K562 (cell line): Measurements from ENCODE around the gene CDKN2D. TPM values are rescaled to one million over a fixed set of nuclear protein-coding genes. Genes with fewer than 3 reads are reported as not detected.

Experiments used
- ATAC-seq: fragments of 200-7000 bp; cut with Tn5 transposase; 3 replicates; pipeline ENCODE4 v1.9.1; 2020; ENCODE audit warnings: moderate library complexity
- BruUV-seq: library from RNA; stranded (reverse); fragments of 400-500 nt; replicated peaks from 2 replicates; lab custom pipeline; 2021; lab: Mats Ljungman, UMichigan
- CTCF ChIA-PET: fragments of 300-600 bp; formaldehyde crosslinking; extraction: SDS; loops from one replicate; lab custom pipeline; 2021; ENCODE audit warnings: low intra/inter-chr PET ratio; lab: Yijun Ruan, JAX
- POLR2A ChIA-PET: fragments of 300-600, 350-650 bp; sonication (Branson Sonifier 250); formaldehyde crosslinking; extraction: SDS; loops from one replicate; lab custom pipeline; 2021; ENCODE audit warnings: antibody characterized with exemption, inconsistent platforms; lab: Yijun Ruan, JAX
- DNase-seq, 4 experiments: peaks; one replicate each; pipeline versions ENCODE4 v3.0.0 to v3.0.0-alpha.2; 2011 to 2018; ENCODE audit warnings: low spot score in 3 of 4, mixed read lengths in 3 of 4; ENCODE audit errors: extremely low read depth in 1 of 4
- FAIRE-seq: peaks from 2 replicates; lab custom pipeline; 2011; peaks lifted over from hg19 to GRCh38; lab: Jason Lieb, UNC
- H2AFZ ChIP-seq: 2 replicates; pipeline ENCODE4 v1.6.0; 2011; ENCODE audit warnings: low read depth, low read length, control low read depth, inconsistent platforms
- H3K27ac ChIP-seq: fragments of 200-600 bp; 3 replicates; pipeline ENCODE4 v1.8.0; 2011; ENCODE audit warnings: low read depth, mild to moderate bottlenecking, control low read depth, inconsistent platforms, low read length, moderate library complexity, mixed read lengths; ENCODE audit errors: extremely low read depth
- H3K27me3 ChIP-seq, 2 experiments: fragments of 300-600 bp in 1 of 2; 2 replicates in 1 of 2; 3 replicates in 1 of 2; pipeline versions ENCODE4 v1.6.0 to v1.8.0; 2011; ENCODE audit warnings: inconsistent platforms in 2 of 2, low read length in 2 of 2, mild to moderate bottlenecking in 1 of 2, mixed read lengths in 1 of 2, moderate library complexity in 1 of 2; ENCODE audit not compliant: control insufficient read depth in 2 of 2, insufficient read depth in 2 of 2
- H3K36me3 ChIP-seq: fragments of 300-600 bp; 3 replicates; pipeline ENCODE4 v1.8.0; 2011; ENCODE audit warnings: mild to moderate bottlenecking, low read length, inconsistent platforms; ENCODE audit not compliant: control insufficient read depth, insufficient read depth
- H3K4me1 ChIP-seq, 2 experiments: fragments of 200-600 bp in 1 of 2; replicated peaks in 1 of 2; 2 replicates in 1 of 2; 3 replicates in 1 of 2; pipeline versions ENCODE4 v1.5.1 to v1.8.0; 2011; ENCODE audit warnings: inconsistent platforms in 2 of 2, low read length in 2 of 2, mild to moderate bottlenecking in 1 of 2, mixed read lengths in 1 of 2, moderate library complexity in 1 of 2; ENCODE audit not compliant: control insufficient read depth in 2 of 2, insufficient read depth in 2 of 2
- H3K4me2 ChIP-seq: 2 replicates; pipeline ENCODE4 v1.6.1; 2011; ENCODE audit warnings: low read length, control low read depth, inconsistent platforms, mixed read lengths; ENCODE audit not compliant: insufficient read depth
- H3K4me3 ChIP-seq: fragments of 200-600 bp; sonication (generic), shearing (Covaris generic); 2 replicates; pipeline ENCODE4 v1.5.1; 2016; ENCODE audit warnings: control low read depth, inconsistent platforms
- H3K79me2 ChIP-seq: fragments of 200-600 bp; 3 replicates; pipeline ENCODE4 v1.8.0; 2011; ENCODE audit warnings: low read length, inconsistent platforms; ENCODE audit not compliant: control insufficient read depth, insufficient read depth
- H3K9ac ChIP-seq, 2 experiments: 2 replicates each; pipeline versions ENCODE4 v1.6.0 to v1.6.1; 2011; ENCODE audit warnings: low read depth in 2 of 2, low read length in 2 of 2, control low read depth in 1 of 2, inconsistent platforms in 1 of 2, mild to moderate bottlenecking in 1 of 2, mixed read lengths in 1 of 2; ENCODE audit not compliant: insufficient read depth in 1 of 2
- H3K9me1 ChIP-seq: one replicate; pipeline ENCODE4 v1.6.0; 2011; ENCODE audit warnings: inconsistent platforms, mild to moderate bottlenecking, low read length, moderate library complexity; ENCODE audit not compliant: control insufficient read depth, insufficient read depth
- H3K9me3 ChIP-seq: replicated peaks from 2 replicates; pipeline ENCODE4 v1.5.1; 2011; ENCODE audit warnings: low read depth, low read length, inconsistent platforms; ENCODE audit not compliant: control insufficient read depth, insufficient read depth
- H4K20me1 ChIP-seq: replicated peaks from 2 replicates; pipeline ENCODE4 v1.6.1; 2011; ENCODE audit warnings: low read length, inconsistent platforms, mixed read lengths; ENCODE audit not compliant: control insufficient read depth, insufficient read depth
- BRD9 ChIP-seq: fragments of 450-650 bp; IDR thresholded peaks from 2 replicates; pipeline ENCODE4 v1.6.1; 2018; ENCODE audit warnings: low read depth; ENCODE audit not compliant: partially characterized antibody
- HDGF ChIP-seq: fragments of 450-650 bp; IDR thresholded peaks from 2 replicates; pipeline ENCODE4 v1.6.1; 2016
- KDM5B ChIP-seq: fragments of 200-600 bp; sonication (generic); IDR thresholded peaks from 2 replicates; pipeline ENCODE4 v1.6.1; 2012; ENCODE audit warnings: low read depth, mild to moderate bottlenecking, moderate library complexity, low read length, control low read depth, inconsistent platforms; ENCODE audit not compliant: insufficient replicate concordance
- KLF16 ChIP-seq: IDR thresholded peaks from 2 replicates; pipeline ENCODE4 v1.6.1; 2016; ENCODE audit warnings: antibody characterized with exemption
- TAF9B ChIP-seq: fragments of 450-650 bp; IDR thresholded peaks from 2 replicates; pipeline ENCODE4 v1.6.1; 2018; ENCODE audit warnings: mild to moderate bottlenecking; ENCODE audit not compliant: partially characterized antibody
- TBP ChIP-seq: optimal IDR thresholded peaks from 2 replicates; pipeline ENCODE3; 2011; ENCODE audit warnings: low read depth, low read length, improper control_type of control experiment
- ZFX ChIP-seq: sonication (generic); formaldehyde crosslinking; IDR thresholded peaks from 2 replicates; pipeline ENCODE4 v1.8.0; 2022; ENCODE audit warnings: mild to moderate bottlenecking, missing genetic modification reagents, moderate library complexity
- ZNF445 ChIP-seq: fragments of 250-450 bp; sonication (Bioruptor Pico); IDR thresholded peaks from 2 replicates; pipeline ENCODE4 v1.4.0; 2020; ENCODE audit warnings: low read depth, mild to moderate bottlenecking, moderate library complexity
- WGBS: fragments of 100-300 bp; shearing (Covaris generic); methylation state at CpG from one replicate; pipeline ENCODE4 v1.1.6; 2016; ENCODE audit warnings: low coverage, mixed read lengths; ENCODE audit not compliant: insufficient coverage; ENCODE audit errors: missing lambda C conversion rate; 5-methylcytosine and 5-hydroxymethylcytosine counted together
- in situ Hi-C: fragments of 300-500 bp; cut with MboI; formaldehyde crosslinking; loops from 4 replicates; pipeline ENCODE4 v1.15.0; 2018; ENCODE audit warnings: inconsistent platforms, mixed read lengths
- intact Hi-C: fragments of 100-400 bp; cut with micrococcal nuclease; formaldehyde crosslinking; loops from 2 replicates; pipeline ENCODE4 v1.14.2; 2022
- polyA plus RNA-seq, 8 experiments: library from polyadenylated mRNA; depleted of rRNA in 4 of 8; stranded (reverse) in 5 of 8; unstranded in 3 of 8; fragments of >200 nt; fragmentation: Nextera tagmentation in 2 of 8; fragmentation: Illumina TruSeq in 1 of 8; extraction: Ambion mirVana in 2 of 8; extraction: Trizol in 1 of 8; gene quantifications; 2 replicates each; pipeline versions ENCODE4 v1.2.1 to v1.2.3, GENCODE V29; 2011 to 2014; ENCODE audit warnings: inconsistent platforms in 1 of 8, missing spikeins in 1 of 8
- total RNA-seq, 7 experiments: library from RNA; depleted of rRNA in 6 of 7; stranded (reverse); fragments of >200 nt in 6 of 7; fragmentation: Illumina TruSeq in 2 of 7; extraction: Trizol in 2 of 7; gene quantifications; 2 replicates each; pipeline versions ENCODE4 v1.2.1 to v1.2.3, GENCODE V29; 2011 to 2021; ENCODE audit warnings: low replicate concordance in 1 of 7
- TF ChIP-seq, protein P1 (sequence below): fragments of 450-650 bp; IDR thresholded peaks from 2 replicates; pipeline ENCODE4 v1.6.1; 2016; ENCODE audit warnings: antibody characterized with exemption

CDKN2D gene
- total and polyA plus RNA-seq, 9 of the 15 experiments (the other 6 are each of a cell fraction or from before 2014, with no cell fraction given): 0.41 to 8.2 (median 3.7) TPM

DNA sequence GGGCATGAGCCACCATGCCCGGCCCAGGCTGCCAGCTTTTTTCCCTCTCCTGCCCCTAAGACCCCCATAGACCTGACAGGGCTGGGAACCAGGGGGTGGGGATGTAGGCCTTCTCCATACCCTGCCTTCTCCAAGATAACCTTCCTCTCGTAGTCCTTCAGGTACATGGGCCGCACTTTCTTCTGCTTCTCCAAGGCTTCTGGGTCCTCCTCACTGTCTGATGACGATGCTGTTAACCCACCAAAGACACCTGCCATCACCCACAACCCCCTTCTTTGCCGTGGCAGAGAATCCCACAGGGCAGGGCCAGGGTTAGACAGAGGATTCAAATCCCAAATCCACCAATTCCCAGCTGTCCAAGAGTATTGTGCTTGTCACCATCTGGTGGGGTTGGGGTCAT is 6.2 kb downstream of the CDKN2D start:
- ChIA-PET POLR2A (interaction anchor here (1.5 to 2.9 kb wide), 2 partner anchors 9 to 10 kb away, joined by 4 to 10 read pairs; no protein-coding TSS in a partner anchor), CTCF (no interaction called here)
- Histone ChIP-seq H3K27ac (no peak overlapping the region), H3K9me1 (peaks cover 3% of the 10 kb centered on the region), H4K20me1 (no peaks in the 10 kb centered on the region; the same call in 1 of the 2 replicates), H2AFZ (no peak overlapping the region), H3K9ac (peak overlapping the region in 1 of 2 experiments; percentile 33; a peak in 1 of 4 replicates), H3K27me3 (no peaks in the 10 kb centered on the region), H3K79me2 (peaks cover 22% of the 10 kb centered on the region), H3K4me1 (peaks cover 19 to 29% of the 10 kb centered on the region in 2 experiments), H3K9me3 (no peaks in the 10 kb centered on the region), H3K4me2 (no peak overlapping the region), H3K36me3 (peaks cover 58% of the 10 kb centered on the region; the same call in 2 of the 3 replicates), H3K4me3 (no peak overlapping the region)
- intact Hi-C loops (no loop called here), in situ Hi-C loops (no loop called here)
- WGBS: 100% methylated on average over 4 of the region's 5 CpGs
- FAIRE-seq (no peak), ATAC-seq (no peak), DNase-seq (no peak)
- TF ChIP-seq KDM5B (no peak), BRD9 (no peak), HDGF (no peak), TBP (no peak), ZFX (no peak), TAF9B (no peak), KLF16 (no peak), ZNF445 (CRISPR knock-in tag) (no peak)
- TF ChIP-seq, protein P1, sequence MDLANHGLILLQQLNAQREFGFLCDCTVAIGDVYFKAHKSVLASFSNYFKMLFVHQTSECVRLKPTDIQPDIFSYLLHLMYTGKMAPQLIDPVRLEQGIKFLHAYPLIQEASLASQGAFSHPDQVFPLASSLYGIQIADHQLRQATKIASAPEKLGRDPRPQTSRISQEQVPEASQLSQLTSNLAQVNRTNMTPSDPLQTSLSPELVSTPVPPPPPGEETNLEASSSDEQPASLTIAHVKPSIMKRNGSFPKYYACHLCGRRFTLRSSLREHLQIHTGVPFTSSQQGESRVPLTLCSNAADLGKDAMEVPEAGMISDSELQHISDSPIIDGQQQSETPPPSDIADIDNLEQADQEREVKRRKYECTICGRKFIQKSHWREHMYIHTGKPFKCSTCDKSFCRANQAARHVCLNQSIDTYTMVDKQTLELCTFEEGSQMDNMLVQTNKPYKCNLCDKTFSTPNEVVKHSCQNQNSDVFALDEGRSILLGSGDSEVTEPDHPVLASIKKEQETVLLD: no peak
- TSS peak; percentile 24 for BruUV-seq
